HG03097 (cell line): ENCODE results near the gene LEKR1.
"Not testable (repeated sequence)": the region's sequence is repeated elsewhere in the genome, so short reads cannot be mapped to it uniquely, and the experiment has no call there.

Experiments
- ATAC-seq: cut with Tn5 transposase; IDR thresholded peaks from one replicate; pipeline ENCODE4 v1.9.1; 2021; ENCODE audit not compliant: unreplicated experiment, low FRiP score

LEKR1 gene

GRCh38 chr3:156897851-156898250, 71.7 kb downstream of the LEKR1 start:
- ATAC-seq: not testable (repeated sequence)

GRCh38 chr3:156898296-156898880, 72.2 kb downstream of the LEKR1 start:
- ATAC-seq: no peak

GRCh38 chr3:156899951-156900350, 73.8 kb downstream of the LEKR1 start:
- ATAC-seq: no peak

- no peak for ATAC-seq
Observed at GRCh38 chr3:156902916-156903315, 76.8 kb downstream of the LEKR1 start.

GRCh38 chr3:156906275-156906674, 80.1 kb downstream of the LEKR1 start:
- no peak for ATAC-seq

- ATAC-seq: no peak
Observed at GRCh38 chr3:156908398-156908797, 82.2 kb downstream of the LEKR1 start.

- no peak for ATAC-seq
Observed at GRCh38 chr3:156910022-156910421, 83.9 kb downstream of the LEKR1 start.

- not testable (repeated sequence) for ATAC-seq
Observed at GRCh38 chr3:156910831-156911230, 84.7 kb downstream of the LEKR1 start.

GRCh38 chr3:156914300-156914699, 88.1 kb downstream of the LEKR1 start:
- not testable (repeated sequence) for ATAC-seq

- ATAC-seq: no peak
Observed at GRCh38 chr3:156915372-156915771, 89.2 kb downstream of the LEKR1 start.

GRCh38 chr3:156918746-156919145, 92.6 kb downstream of the LEKR1 start:
- no peak for ATAC-seq

GRCh38 chr3:156919818-156920217, 93.7 kb downstream of the LEKR1 start:
- no peak for ATAC-seq

- ATAC-seq: no peak
Observed at GRCh38 chr3:156920399-156920798, 94.2 kb downstream of the LEKR1 start.

GRCh38 chr3:156923349-156923748, 97.2 kb downstream of the LEKR1 start:
- no peak for ATAC-seq

GRCh38 chr3:156938724-156939123, 112.6 kb downstream of the LEKR1 start:
- no peak for ATAC-seq

GRCh38 chr3:156939315-156939714, 113.2 kb downstream of the LEKR1 start:
- no peak for ATAC-seq

- ATAC-seq: no peak
Observed at GRCh38 chr3:156941311-156941710, 115.2 kb downstream of the LEKR1 start.

- no peak for ATAC-seq
Observed at GRCh38 chr3:156948402-156949210, 122.5 kb downstream of the LEKR1 start.

GRCh38 chr3:156952011-156952410, 125.9 kb downstream of the LEKR1 start:
- no peak for ATAC-seq

- peak; percentile 91 for ATAC-seq
Observed at GRCh38 chr3:156957715-156958114, 131.6 kb downstream of the LEKR1 start.

- ATAC-seq: no peak
Observed at GRCh38 chr3:156963096-156963495, 136.9 kb downstream of the LEKR1 start.

- no peak for ATAC-seq
Observed at GRCh38 chr3:156964577-156964976, 138.4 kb downstream of the LEKR1 start.
